Suprapubic skin (tissue), 4 donors: ENCODE data around the gene RBM28. TPM values are rescaled to one million over a fixed set of nuclear protein-coding genes. Genes with fewer than 3 reads are reported as not detected.

Experiments
- DNase-seq, 2 donors: peaks; one replicate each; pipeline ENCODE4 v3.0.0-alpha.2; 2019; ENCODE audit warnings: low spot score in 2 of 2
- H3K27ac ChIP-seq: fragments of 200-600 bp; sonication (generic); one replicate; pipeline ENCODE4 v1.5.1; 2019
- H3K27me3 ChIP-seq: fragments of 200-600 bp; sonication (generic); one replicate; pipeline ENCODE4 v1.5.1; 2019
- H3K36me3 ChIP-seq: fragments of 200-600 bp; sonication (generic); one replicate; pipeline ENCODE4 v1.5.1; 2019
- H3K4me1 ChIP-seq: fragments of 200-600 bp; sonication (generic); one replicate; pipeline ENCODE4 v1.5.1; 2019
- H3K4me3 ChIP-seq: fragments of 200-600 bp; sonication (generic); one replicate; pipeline ENCODE4 v1.5.1; 2019; ENCODE audit warnings: mild to moderate bottlenecking
- H3K9me3 ChIP-seq: fragments of 200-600 bp; sonication (generic); one replicate; pipeline ENCODE4 v1.5.1; 2019
- EP300 ChIP-seq: sonication (generic); formaldehyde crosslinking; IDR thresholded peaks from one replicate; pipeline ENCODE4 v1.6.1; 2017; ENCODE audit warnings: antibody characterized with exemption
- POLR2A ChIP-seq, 2 donors: fragments of 450-650 bp; IDR thresholded peaks; one replicate each; pipeline ENCODE4 v1.6.1; 2017; ENCODE audit warnings: antibody characterized with exemption in 2 of 2, mild to moderate bottlenecking in 2 of 2, moderate library complexity in 2 of 2
- POLR2AphosphoS5 ChIP-seq, 3 donors: sonication (generic); formaldehyde crosslinking; IDR thresholded peaks; one replicate each; pipeline ENCODE4 v1.6.1; 2017; ENCODE audit warnings: antibody characterized with exemption in 3 of 3
- WGBS: methylation state at CpG from one replicate; pipeline ENCODE4 v1.1.5; 2018; 5-methylcytosine and 5-hydroxymethylcytosine counted together
- total RNA-seq, 4 donors: library from RNA; depleted of rRNA; stranded (reverse); fragments of >200 nt; gene quantifications; one replicate each; pipeline ENCODE4 v1.1.0, GENCODE V29; 2016
- TF ChIP-seq, protein P1 (sequence below), 2 donors: fragments of 200-600 bp in 1 of 2; fragments of 450-650 bp in 1 of 2; sonication (generic) in 1 of 2; IDR thresholded peaks; one replicate each; pipeline ENCODE4 v1.5.1; 2016 to 2019; ENCODE audit warnings: antibody characterized with exemption in 2 of 2, mild to moderate bottlenecking in 1 of 2, moderate library complexity in 1 of 2

Gene RBM28
- total RNA-seq, 4 donors from 2014 or later, result 16.9 to 34.9 (median 25.6) TPM

DNA sequence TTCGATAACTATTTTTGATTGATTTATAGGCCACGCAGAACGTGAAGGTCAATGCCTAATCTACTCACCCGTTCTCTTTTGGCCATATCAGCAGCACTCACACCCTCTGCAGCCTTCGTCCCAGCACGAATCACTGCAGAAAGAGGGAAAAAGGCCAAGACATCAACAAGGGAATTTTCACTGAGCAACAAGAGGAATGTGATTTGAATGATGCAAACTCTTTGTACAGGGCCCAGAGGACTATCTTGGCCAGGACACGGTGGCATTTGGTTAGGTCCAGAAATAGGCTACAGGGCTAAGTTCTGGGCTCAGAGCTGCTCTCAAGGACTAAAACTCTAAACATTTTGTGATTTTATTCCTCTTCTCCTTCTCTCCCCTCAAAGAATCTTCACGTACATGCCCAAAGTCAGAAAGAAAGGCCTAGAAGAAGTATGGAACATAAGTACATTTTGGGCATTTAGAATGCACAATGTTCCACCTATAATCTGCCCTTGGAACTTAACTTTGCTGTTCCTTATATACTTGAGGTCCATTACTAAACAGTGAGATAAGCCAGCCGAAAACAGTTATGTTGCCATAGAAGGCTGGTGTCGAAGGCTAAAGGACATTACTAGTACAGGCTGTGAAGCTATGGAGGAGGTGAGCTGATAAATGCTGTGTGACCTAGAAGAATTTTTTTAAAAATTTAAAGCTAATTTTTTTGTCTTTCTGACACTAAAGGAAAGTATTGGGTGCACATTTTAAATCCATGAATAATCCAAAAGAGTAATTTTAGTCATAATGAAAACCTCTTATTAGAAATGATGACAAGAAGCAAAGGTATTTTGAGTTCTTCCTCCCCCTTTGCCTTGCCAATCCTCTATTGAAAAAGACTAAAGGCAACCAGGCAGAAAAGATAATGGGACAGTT lies 20.0 kb downstream of the RBM28 start:
- 72% methylated on average over 10 of the region's 10 CpGs for WGBS
- Histone ChIP-seq H3K9me3 (no peaks in the 10 kb centered on the region), H3K4me1 (no peaks in the 10 kb centered on the region), H3K27me3 (no peaks in the 10 kb centered on the region), H3K27ac (no peak overlapping the region), H3K36me3 (peaks cover 100% of the 10 kb centered on the region), H3K4me3 (no peak overlapping the region)
- TF ChIP-seq EP300 (no peak), POLR2AphosphoS5 (IDR thresholded peaks at IDR 0.05) (no peak), POLR2A (IDR thresholded peaks at IDR 0.05) (no peak)
- TF ChIP-seq, protein P1, sequence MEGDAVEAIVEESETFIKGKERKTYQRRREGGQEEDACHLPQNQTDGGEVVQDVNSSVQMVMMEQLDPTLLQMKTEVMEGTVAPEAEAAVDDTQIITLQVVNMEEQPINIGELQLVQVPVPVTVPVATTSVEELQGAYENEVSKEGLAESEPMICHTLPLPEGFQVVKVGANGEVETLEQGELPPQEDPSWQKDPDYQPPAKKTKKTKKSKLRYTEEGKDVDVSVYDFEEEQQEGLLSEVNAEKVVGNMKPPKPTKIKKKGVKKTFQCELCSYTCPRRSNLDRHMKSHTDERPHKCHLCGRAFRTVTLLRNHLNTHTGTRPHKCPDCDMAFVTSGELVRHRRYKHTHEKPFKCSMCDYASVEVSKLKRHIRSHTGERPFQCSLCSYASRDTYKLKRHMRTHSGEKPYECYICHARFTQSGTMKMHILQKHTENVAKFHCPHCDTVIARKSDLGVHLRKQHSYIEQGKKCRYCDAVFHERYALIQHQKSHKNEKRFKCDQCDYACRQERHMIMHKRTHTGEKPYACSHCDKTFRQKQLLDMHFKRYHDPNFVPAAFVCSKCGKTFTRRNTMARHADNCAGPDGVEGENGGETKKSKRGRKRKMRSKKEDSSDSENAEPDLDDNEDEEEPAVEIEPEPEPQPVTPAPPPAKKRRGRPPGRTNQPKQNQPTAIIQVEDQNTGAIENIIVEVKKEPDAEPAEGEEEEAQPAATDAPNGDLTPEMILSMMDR (IDR thresholded peaks at IDR 0.05), result no peak
- no peak for DNase-seq

DNA sequence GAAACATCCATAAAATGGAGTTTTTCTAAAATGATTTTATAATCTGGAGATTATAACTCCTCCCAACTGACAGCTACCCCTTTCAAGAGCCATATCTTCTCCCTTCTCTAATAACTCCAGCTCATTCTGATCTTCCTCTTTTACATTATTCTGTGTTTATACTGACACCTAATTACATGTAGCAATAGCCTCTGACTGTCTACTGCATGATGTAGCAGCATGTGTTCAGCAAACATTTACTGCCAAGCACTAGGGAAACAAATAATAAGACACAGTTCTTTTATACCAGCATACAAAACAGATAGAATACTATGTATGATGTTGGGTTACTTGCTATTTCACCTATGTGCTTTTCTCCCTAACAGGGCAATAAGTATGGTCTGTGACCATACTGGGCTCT lies 20.7 kb downstream of the RBM28 start:
- H3K36me3 ChIP-seq, result peaks cover 98% of the 10 kb centered on the region
- no peak for DNase-seq
- H3K27me3 ChIP-seq, result no peaks in the 10 kb centered on the region
- H3K4me3 ChIP-seq, result no peak overlapping the region
- no peaks in the 10 kb centered on the region for H3K4me1 ChIP-seq
- TF ChIP-seq, protein P1 (IDR thresholded peaks at IDR 0.05), result no peak
- TF ChIP-seq POLR2A (IDR thresholded peaks at IDR 0.05) (no peak), POLR2AphosphoS5 (IDR thresholded peaks at IDR 0.05) (no peak), EP300 (no peak)
- H3K27ac ChIP-seq, result no peak overlapping the region
- no peaks in the 10 kb centered on the region for H3K9me3 ChIP-seq

DNA sequence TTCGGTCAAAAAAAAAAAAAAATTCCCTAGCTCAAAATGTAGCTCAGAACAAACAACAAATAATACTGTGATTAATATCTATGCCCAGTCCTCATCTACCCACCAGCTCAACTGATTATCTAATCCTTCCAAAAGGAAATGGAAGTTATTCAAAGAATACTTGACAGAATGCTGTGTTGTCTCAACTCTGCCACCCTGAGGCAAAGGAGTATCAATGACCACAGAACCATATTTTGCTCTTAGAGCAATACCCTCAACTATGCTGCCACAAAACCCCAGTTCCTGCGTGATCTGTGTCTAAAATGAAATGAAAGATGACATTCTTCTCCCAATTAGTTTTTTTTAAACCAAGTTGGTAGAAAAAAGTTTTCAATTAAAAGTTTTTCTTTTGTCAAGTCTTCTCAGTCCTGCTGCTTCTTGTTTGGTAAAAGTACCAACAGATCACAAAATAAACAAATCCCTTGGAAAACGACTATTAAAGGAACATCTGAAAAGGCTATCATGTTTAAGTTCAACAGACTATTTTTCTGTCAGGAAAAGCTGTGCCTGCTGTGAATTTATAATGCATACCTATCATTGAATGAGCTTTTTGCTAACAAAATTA lies 21.6 kb downstream of the RBM28 start:
- H3K4me3 ChIP-seq, result no peak overlapping the region
- peaks cover 98% of the 10 kb centered on the region for H3K36me3 ChIP-seq
- H3K27me3 ChIP-seq, result no peaks in the 10 kb centered on the region
- WGBS, result 65% methylated on average over 3 of the region's 3 CpGs
- H3K9me3 ChIP-seq, result no peaks in the 10 kb centered on the region
- H3K4me1 ChIP-seq, result no peaks in the 10 kb centered on the region
- DNase-seq, result no peak
- TF ChIP-seq POLR2A (IDR thresholded peaks at IDR 0.05) (no peak), POLR2AphosphoS5 (IDR thresholded peaks at IDR 0.05) (no peak), EP300 (no peak)
- TF ChIP-seq, protein P1 (IDR thresholded peaks at IDR 0.05), result peak; percentile 9 to 14
- H3K27ac ChIP-seq, result no peak overlapping the region

DNA sequence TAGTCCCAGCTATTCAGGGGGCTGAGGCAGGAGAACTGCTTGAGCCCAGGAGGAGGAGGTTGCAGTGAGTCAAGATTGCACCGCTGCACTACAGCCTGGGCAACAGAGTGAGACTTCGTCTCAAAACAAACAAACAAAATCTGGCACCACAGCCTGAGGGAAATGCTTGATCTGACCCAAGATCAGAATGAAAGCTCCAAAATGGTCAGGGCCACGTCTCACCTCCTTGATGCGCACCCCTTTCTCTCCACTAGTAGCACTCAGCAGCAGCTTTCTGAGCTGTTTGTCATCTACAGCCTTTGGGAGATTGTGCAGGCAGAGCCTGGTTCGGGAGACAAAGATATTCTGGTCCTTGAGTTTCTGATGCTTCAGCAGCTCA lies 22.7 kb downstream of the RBM28 start:
- no peaks in the 10 kb centered on the region for H3K4me1 ChIP-seq
- DNase-seq, result no peak

More for the DNA sequence above, 22.7 kb downstream of the RBM28 start:
- Histone ChIP-seq H3K36me3 (peaks cover 98% of the 10 kb centered on the region), H3K9me3 (no peaks in the 10 kb centered on the region), H3K27me3 (no peaks in the 10 kb centered on the region), H3K4me3 (no peak overlapping the region), H3K27ac (no peak overlapping the region)
- WGBS, result 79% methylated on average over 5 of the region's 5 CpGs
- TF ChIP-seq, protein P1 (IDR thresholded peaks at IDR 0.05), result no peak
- TF ChIP-seq POLR2AphosphoS5 (IDR thresholded peaks at IDR 0.05), result no peak
- no peak for TF ChIP-seq EP300
- no peak for TF ChIP-seq POLR2A (IDR thresholded peaks at IDR 0.05)
